Motor neuron (in vitro differentiated cells): ENCODE data around the gene TCAIM. TPM values are rescaled to one million over a fixed set of nuclear protein-coding genes. Genes with fewer than 3 reads are reported as not detected.

Source experiments
- ATAC-seq, 8 experiments: fragments of 200-7000 bp; cut with Tn5 transposase; replicated peaks in 6 of 8; 2 replicates each; pipeline ENCODE4 v1.8.0; 2021; ENCODE audit warnings: mild to moderate bottlenecking in 8 of 8, moderate library complexity in 8 of 8
- H3K27ac ChIP-seq, 2 donors: fragments of 250-450 bp; sonication (Bioruptor Pico); 2 replicates each; pipeline ENCODE4 v1.9.0; 2021; ENCODE audit warnings: antibody characterized with exemption in 2 of 2, mild to moderate bottlenecking in 2 of 2, moderate library complexity in 1 of 2
- H3K4me1 ChIP-seq, 2 donors: fragments of 250-450 bp; sonication (Bioruptor Pico); replicated peaks in 1 of 2; 2 replicates each; pipeline ENCODE4 v1.6.1; 2021; ENCODE audit warnings: antibody characterized with exemption in 2 of 2, mild to moderate bottlenecking in 2 of 2, moderate library complexity in 1 of 2
- H3K4me3 ChIP-seq, 5 donors: fragments of 250-450 bp; sonication (Bioruptor Pico); 2 replicates each; pipeline ENCODE4 v1.9.0; 2021; ENCODE audit warnings: antibody characterized with exemption in 5 of 5, mild to moderate bottlenecking in 5 of 5, moderate library complexity in 4 of 5
- WGBS, 10 experiments: fragments of 450-650 bp; shearing (Covaris generic); methylation state at CpG; one replicate each; pipeline ENCODE4 v1.0.0; 2022; 5-methylcytosine and 5-hydroxymethylcytosine counted together
- in situ Hi-C, 9 experiments: fragments of 400-800 bp; cut with MboI; loops; one replicate each; pipeline ENCODE4 v1.15.0; 2021; ENCODE audit warnings: low sequenced_read_pairs in 9 of 9, low pct_unique_long_range_greater_than_20kb in 2 of 9; ENCODE audit not compliant: unreplicated experiment in 9 of 9
- total RNA-seq, 8 experiments: library from RNA; unstranded; fragments of 300-600 nt; gene quantifications; 2 replicates each; pipeline versions ENCODE4 v1.2.3 to v1.2.4, GENCODE V29; 2022

The TCAIM gene
- total RNA-seq, 8 experiments from 2014 or later = 23.0 to 48.1 (median 30.7) TPM

DNA sequence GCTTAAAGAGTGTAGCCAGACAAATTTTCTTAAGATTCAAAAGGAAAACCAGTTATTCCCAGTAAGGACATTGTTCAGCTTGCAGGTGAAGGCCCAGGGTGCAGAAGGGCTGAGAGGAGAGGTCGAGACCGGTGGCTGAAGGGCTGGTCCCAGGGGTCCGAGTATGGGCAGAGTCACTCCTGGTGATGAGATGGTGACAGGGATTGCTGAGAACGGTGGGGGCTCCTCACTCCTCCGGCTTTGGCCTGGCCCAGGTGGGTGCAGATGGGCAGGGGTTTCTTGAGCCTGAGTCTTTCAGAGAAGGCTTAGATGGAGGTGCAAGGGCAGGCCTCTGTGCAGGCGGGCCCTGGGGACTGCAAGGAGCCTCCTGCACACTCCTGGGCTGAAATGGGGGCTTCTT lies 82.7 kb downstream of the TCAIM start:
- no peak overlapping the region for H3K27ac ChIP-seq
- in situ Hi-C loops = no loop called here
- no peak overlapping the region for H3K4me3 ChIP-seq
- no peak for ATAC-seq
- H3K4me1 ChIP-seq = no peaks in the 10 kb centered on the region
- whole genome bisulfite sequencing, 10 experiments = 80 to 89% methylated on average over 3 to 4 of the region's 6 CpGs; no CpG with 5 or more reads in 8 of the 10 experiments

DNA sequence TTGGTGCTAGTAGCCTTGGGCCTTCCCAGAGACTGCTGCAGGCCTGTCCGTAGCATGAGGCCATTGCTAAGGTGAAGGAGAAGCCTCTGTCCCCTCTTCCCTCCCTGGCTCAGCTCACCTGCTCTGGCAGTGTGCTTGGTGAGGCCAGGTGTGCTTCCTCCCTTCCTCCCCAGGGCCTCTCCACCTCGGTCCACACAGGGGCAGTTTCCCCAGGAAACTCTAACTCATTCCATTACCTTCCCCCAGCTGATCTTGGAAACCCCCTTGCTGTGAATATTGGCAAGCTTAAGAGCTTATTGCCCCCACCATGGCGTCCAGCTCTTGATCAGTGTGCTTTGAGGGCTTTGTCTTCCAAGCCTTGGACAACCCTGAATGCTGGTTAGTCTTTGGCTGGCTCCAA lies 86.2 kb downstream of the TCAIM start:
- H3K27ac ChIP-seq = no peak overlapping the region
- 0 to 100% (median 40%) methylated on average over 1 to 3 of the region's 3 CpGs; no CpG with 5 or more reads in 3 of the 10 experiments for WGBS, 10 experiments
- H3K4me3 ChIP-seq = no peak overlapping the region
- no peaks in the 10 kb centered on the region for H3K4me1 ChIP-seq
- ATAC-seq = no peak
- in situ Hi-C loops = no loop called here

GRCh38 chr3:44427683-44428082 lies 89.1 kb downstream of the TCAIM start:
- no peaks in the 10 kb centered on the region for H3K4me1 ChIP-seq
- ATAC-seq = no peak
- no peak overlapping the region for H3K4me3 ChIP-seq
- 20 to 83% (median 60%) methylated on average over 1 to 3 of the region's 3 CpGs; no CpG with 5 or more reads in 5 of the 10 experiments for WGBS, 10 experiments
- no peak overlapping the region for H3K27ac ChIP-seq
- in situ Hi-C loops = no loop called here

GRCh38 chr3:44428910-44429309 lies 90.3 kb downstream of the TCAIM start:
- no peak overlapping the region for H3K27ac ChIP-seq
- ATAC-seq = no peak
- no peaks in the 10 kb centered on the region for H3K4me1 ChIP-seq
- 70% methylated on average over 2 of the region's 7 CpGs; no CpG with 5 or more reads in 9 of the 10 experiments for WGBS, 10 experiments
- H3K4me3 ChIP-seq = no peak overlapping the region
- in situ Hi-C loops = no loop called here

DNA sequence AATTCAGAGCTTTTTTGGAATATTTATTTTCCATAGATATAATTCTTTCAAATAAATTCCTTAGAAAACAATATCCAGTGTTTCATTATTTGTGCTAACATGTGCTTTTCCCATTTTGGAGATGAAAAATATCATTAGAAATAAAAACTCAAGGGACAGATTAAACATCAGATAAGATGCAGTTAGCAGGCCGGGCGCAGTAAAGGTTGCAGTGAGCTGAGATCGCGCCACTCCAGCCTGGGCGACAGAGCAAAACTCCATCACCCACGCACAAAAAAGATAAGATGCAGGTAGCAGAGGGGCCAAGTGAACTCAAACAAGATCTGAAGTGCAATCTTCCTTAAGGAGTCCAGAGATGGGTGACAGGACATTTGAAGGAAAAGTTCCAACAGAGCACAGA lies 90.9 kb downstream of the TCAIM start:
- H3K4me1 ChIP-seq = no peaks in the 10 kb centered on the region
- H3K4me3 ChIP-seq = no peak overlapping the region
- in situ Hi-C loops = no loop called here
- 74 to 97% (median 91%) methylated on average over 2 to 6 of the region's 6 CpGs; no CpG with 5 or more reads in 1 of the 10 experiments for WGBS, 10 experiments
- ATAC-seq = no peak
- H3K27ac ChIP-seq = no peak overlapping the region

DNA sequence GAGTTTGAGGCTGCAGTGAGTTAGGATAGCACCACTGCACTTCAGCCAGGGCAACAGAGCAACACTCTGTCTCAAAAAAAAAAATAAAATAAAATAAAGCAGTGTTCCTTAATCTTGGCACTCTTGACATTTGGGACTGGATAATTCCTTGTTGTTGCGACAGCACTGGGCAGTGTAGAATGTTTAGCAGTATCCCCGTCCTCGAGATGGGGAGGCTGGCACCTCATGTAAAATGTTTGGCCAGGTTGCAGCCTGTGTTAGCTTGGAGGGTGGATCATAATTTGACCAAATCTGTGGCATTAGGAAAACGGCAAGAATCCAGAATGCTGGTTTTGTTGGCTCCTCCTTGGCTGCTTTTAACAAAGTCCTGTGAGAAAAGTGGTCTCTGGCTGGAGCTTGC lies 91.9 kb downstream of the TCAIM start:
- in situ Hi-C loops = no loop called here
- Histone ChIP-seq H3K4me1 (no peaks in the 10 kb centered on the region), H3K4me3 (no peak overlapping the region), H3K27ac (no peak overlapping the region)
- ATAC-seq = no peak
- 0 to 100% (median 75%) methylated on average over 1 to 4 of the region's 4 CpGs; no CpG with 5 or more reads in 1 of the 10 experiments for WGBS, 10 experiments

GRCh38 chr3:44434834-44435510 lies 96.4 kb downstream of the TCAIM start:
- Histone ChIP-seq H3K27ac (no peak overlapping the region), H3K4me1 (no peaks in the 10 kb centered on the region), H3K4me3 (no peak overlapping the region)
- no peak for ATAC-seq
- WGBS, 10 experiments = 49 to 100% (median 93%) methylated on average over 1 to 4 of the region's 5 CpGs; no CpG with 5 or more reads in 2 of the 10 experiments
- in situ Hi-C loops = no loop called here

DNA sequence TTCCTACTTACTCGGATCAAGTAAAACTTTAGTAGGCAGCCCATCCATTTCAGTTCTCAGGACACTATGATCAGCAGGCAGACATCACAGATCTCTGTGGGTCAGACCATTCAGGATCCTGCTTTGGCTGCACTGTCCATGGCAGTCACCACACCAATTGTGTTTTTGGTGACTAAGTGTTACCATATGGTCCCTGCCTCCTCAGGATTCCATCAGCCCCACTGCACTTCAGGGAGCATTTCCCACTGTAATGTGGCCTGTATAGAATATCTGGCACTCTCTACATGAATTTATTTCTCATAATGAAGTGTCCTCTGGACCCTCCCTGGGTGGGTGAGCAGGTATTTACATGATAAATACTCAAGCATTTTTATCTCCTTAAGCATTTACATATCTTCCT lies 97.6 kb downstream of the TCAIM start:
- Histone ChIP-seq H3K4me3 (no peak overlapping the region), H3K4me1 (no peaks in the 10 kb centered on the region), H3K27ac (no peak overlapping the region)
- peak in 3 of 8 experiments; percentile 59 to 68 (median 65) for ATAC-seq
- in situ Hi-C loops = no loop called here
- 0 to 100% (median 67%) methylated on average over 1 of the region's 1 CpG; no CpG with 5 or more reads in 5 of the 10 experiments for WGBS, 10 experiments

- Histone ChIP-seq H3K4me3 (no peak overlapping the region), H3K27ac (no peak overlapping the region), H3K4me1 (no peaks in the 10 kb centered on the region)
- in situ Hi-C loops = no loop called here
- 81 to 100% (median 96%) methylated on average over 1 to 5 of the region's 7 CpGs; no CpG with 5 or more reads in 5 of the 10 experiments for WGBS, 10 experiments
- ATAC-seq = no peak
Measured at GRCh38 chr3:44437800-44438199, 99.2 kb downstream of the TCAIM start.

GRCh38 chr3:44439499-44440295 lies 101.1 kb downstream of the TCAIM start:
- Histone ChIP-seq H3K27ac (no peak overlapping the region), H3K4me3 (no peak overlapping the region), H3K4me1 (no peaks in the 10 kb centered on the region)
- no peak for ATAC-seq
- WGBS, 10 experiments = 20 to 100% (median 85%) methylated on average over 1 to 6 of the region's 7 CpGs; no CpG with 5 or more reads in 2 of the 10 experiments
- in situ Hi-C loops = no loop called here

GRCh38 chr3:44442596-44443309 lies 104.2 kb downstream of the TCAIM start:
- no peaks in the 10 kb centered on the region for H3K4me1 ChIP-seq
- in situ Hi-C loops = no loop called here
- no peak overlapping the region for H3K4me3 ChIP-seq
- WGBS, 10 experiments = 71 to 100% (median 100%) methylated on average over 1 to 2 of the region's 2 CpGs; no CpG with 5 or more reads in 7 of the 10 experiments
- ATAC-seq = no peak
- no peak overlapping the region for H3K27ac ChIP-seq

DNA sequence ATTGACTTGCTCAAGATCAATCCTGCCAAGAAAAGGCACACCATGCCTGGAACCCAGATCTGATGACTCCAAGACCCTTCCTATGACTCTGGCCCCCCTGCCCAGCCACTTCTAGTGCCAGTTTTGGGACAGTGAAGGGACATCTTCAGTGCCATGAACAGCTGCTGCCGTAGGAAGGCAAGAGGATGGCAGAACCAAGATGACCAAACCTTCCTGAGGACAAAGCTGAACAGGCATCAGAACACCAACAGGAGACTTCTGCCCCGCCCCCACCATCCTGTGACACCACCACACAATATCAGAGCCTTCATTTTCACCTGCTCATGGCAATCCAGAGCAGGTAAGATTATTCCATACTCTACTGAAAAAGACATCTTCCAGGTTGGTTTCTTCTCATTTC lies 105.9 kb downstream of the TCAIM start:
- in situ Hi-C loops = no loop called here
- no peak for ATAC-seq
- 94 to 100% (median 100%) methylated on average over 1 to 2 of the region's 2 CpGs; no CpG with 5 or more reads in 5 of the 10 experiments for WGBS, 10 experiments

More for the DNA sequence above, 105.9 kb downstream of the TCAIM start:
- Histone ChIP-seq H3K4me1 (no peaks in the 10 kb centered on the region), H3K27ac (no peak overlapping the region), H3K4me3 (no peak overlapping the region)
